ENCODE results near the gene KLHDC4.

The KLHDC4 gene

GRCh38 chr16:87806261-87806640, 40.5 kb upstream of the KLHDC4 start:
- TF ChIP-seq CTCF (conservative IDR thresholded peaks at IDR 0.05; ENCODE audit: low read depth, low read length), result no peak
- DNase-seq (ENCODE audit: low read depth), result no peak
- H3K4me3 ChIP-seq (ENCODE audit: low read length), result peak overlapping the region; percentile 26

- no peak overlapping the region for H3K4me3 ChIP-seq (ENCODE audit: low read length)
- no peak for TF ChIP-seq CTCF (conservative IDR thresholded peaks at IDR 0.05; ENCODE audit: low read depth, low read length)
- DNase-seq (ENCODE audit: low read depth), result no peak
Measured at GRCh38 chr16:87803385-87803784, 37.6 kb upstream of the KLHDC4 start.

GRCh38 chr16:87802670-87803069, 36.9 kb upstream of the KLHDC4 start:
- H3K4me3 ChIP-seq (ENCODE audit: low read length), result no peak overlapping the region
- DNase-seq (ENCODE audit: low read depth), result no peak
- no peak for TF ChIP-seq CTCF (conservative IDR thresholded peaks at IDR 0.05; ENCODE audit: low read depth, low read length)

- no peak overlapping the region for H3K4me3 ChIP-seq (ENCODE audit: low read length)
- no peak for TF ChIP-seq CTCF (conservative IDR thresholded peaks at IDR 0.05; ENCODE audit: low read depth, low read length)
- DNase-seq (ENCODE audit: low read depth), result no peak
Measured at GRCh38 chr16:87801679-87802259, 36.0 kb upstream of the KLHDC4 start.

- no peak overlapping the region for H3K4me3 ChIP-seq (ENCODE audit: low read length)
- no peak for TF ChIP-seq CTCF (conservative IDR thresholded peaks at IDR 0.05; ENCODE audit: low read depth, low read length)
- no peak for DNase-seq (ENCODE audit: low read depth)
Measured at GRCh38 chr16:87800497-87800896, 34.7 kb upstream of the KLHDC4 start.

GRCh38 chr16:87795336-87795735, 29.6 kb upstream of the KLHDC4 start:
- DNase-seq (ENCODE audit: low read depth), result no peak
- TF ChIP-seq CTCF (conservative IDR thresholded peaks at IDR 0.05; ENCODE audit: low read depth, low read length), result no peak
- H3K4me3 ChIP-seq (ENCODE audit: low read length), result no peak overlapping the region

GRCh38 chr16:87794485-87795078, 28.8 kb upstream of the KLHDC4 start:
- TF ChIP-seq CTCF (conservative IDR thresholded peaks at IDR 0.05; ENCODE audit: low read depth, low read length), result no peak
- no peak overlapping the region for H3K4me3 ChIP-seq (ENCODE audit: low read length)
- DNase-seq (ENCODE audit: low read depth), result no peak

Measured in retinal pigment epithelial cell (primary cell).